Measurements from ENCODE around the gene HNRNPUL2. TPM values are rescaled to one million over a fixed set of nuclear protein-coding genes. Genes with fewer than 3 reads are reported as not detected.
"Not testable (repeated sequence)": the region's sequence is repeated elsewhere in the genome, so short reads cannot be mapped to it uniquely, and the experiment has no call there.

Gene HNRNPUL2
- total RNA-seq, 1 donor from 2014 or later: 35.8 TPM

- no peak for DNase-seq
- ATAC-seq: no peak
- intact Hi-C loops (cut with micrococcal nuclease): no loop called here
These were observed 50.6 kb downstream of the HNRNPUL2 start for GRCh38 chr11:62676698-62677097.

GRCh38 chr11:62675415-62675814 is 51.8 kb downstream of the HNRNPUL2 start:
- DNase-seq; ATAC-seq; intact Hi-C loops (cut with micrococcal nuclease): not testable (repeated sequence)

GRCh38 chr11:62673196-62673525 is 54.1 kb downstream of the HNRNPUL2 start:
- DNase-seq (no peak), ATAC-seq (no peak)
- intact Hi-C loops (cut with micrococcal nuclease): no loop called here

GRCh38 chr11:62671608-62672389 is 55.5 kb downstream of the HNRNPUL2 start, which contains the start of the genes LBHD1 and UQCC3:
Gene LBHD1, minus strand, starts transcription at chr11:62672267. Its CDS starts 2,236 bp downstream, at chr11:62670031.
Gene UQCC3, plus strand, starts transcription at chr11:62671673. Its CDS starts 73 bp downstream, at chr11:62671746.
- peak; percentile 81 for DNase-seq
- intact Hi-C loops (cut with micrococcal nuclease): no loop called here

GRCh38 chr11:62671236-62671607 is 56.0 kb downstream of the HNRNPUL2 start:
- DNase-seq (no peak), ATAC-seq (peak; percentile 38)
- intact Hi-C loops (cut with micrococcal nuclease): no loop called here

More at GRCh38 chr11:62671608-62672389, 55.5 kb downstream of the HNRNPUL2 start, which contains the start of the genes LBHD1 and UQCC3:
- peak; percentile 89 for ATAC-seq

- intact Hi-C loops (cut with micrococcal nuclease): no loop called here
- ATAC-seq: no peak
- DNase-seq: no peak
These were observed 57.7 kb downstream of the HNRNPUL2 start for GRCh38 chr11:62669420-62670161.

GRCh38 chr11:62667460-62667859 is 59.8 kb downstream of the HNRNPUL2 start:
- DNase-seq (no peak), ATAC-seq (no peak)
- intact Hi-C loops (cut with micrococcal nuclease): no loop called here

- no peak for ATAC-seq
- no peak for DNase-seq
- intact Hi-C loops (cut with micrococcal nuclease): no loop called here
These were observed 60.9 kb downstream of the HNRNPUL2 start for GRCh38 chr11:62666259-62666926.

- ATAC-seq (peak; percentile 51), DNase-seq (peak; percentile 69)
- intact Hi-C loops (cut with micrococcal nuclease): no loop called here
These were observed 61.5 kb downstream of the HNRNPUL2 start for GRCh38 chr11:62665599-62666258.

- DNase-seq: peak; percentile 95
- peak; percentile 98 for ATAC-seq
These were observed 62.1 kb downstream of the HNRNPUL2 start, which contains the start of the genes C11orf98 and CSKMT for GRCh38 chr11:62665075-62665598. Gene C11orf98, minus strand, starts transcription at chr11:62665210. Its CDS starts 41 bp downstream, at chr11:62665169. Gene CSKMT, plus strand, starts transcription at chr11:62665312. Its CDS starts 568 bp downstream, at chr11:62665880.

GRCh38 chr11:62664405-62665074 is 62.7 kb downstream of the HNRNPUL2 start:
- intact Hi-C loops (cut with micrococcal nuclease): no loop called here
- ATAC-seq: peak; percentile 36
- DNase-seq: no peak

More at GRCh38 chr11:62665075-62665598, 62.1 kb downstream of the HNRNPUL2 start, which contains the start of the genes C11orf98 and CSKMT:
- intact Hi-C loops (cut with micrococcal nuclease): no loop called here

Other genes starting within 250 kb of the HNRNPUL2 start
- 354 TPM for gene AHNAK, start 180.7 kb downstream of the HNRNPUL2 start, total RNA-seq
- 804 TPM for gene EEF1G, start 153.6 kb downstream of the HNRNPUL2 start, total RNA-seq
- 12.3 TPM for gene TUT1, start 135.9 kb downstream of the HNRNPUL2 start, total RNA-seq
- gene MTA2, start 125.6 kb downstream of the HNRNPUL2 start, total RNA-seq: 33.1 TPM
- gene EML3, start 114.7 kb downstream of the HNRNPUL2 start, total RNA-seq: 12.9 TPM
- 1.7 TPM for gene ROM1, start 114.2 kb downstream of the HNRNPUL2 start, total RNA-seq
- 12.1 TPM for gene B3GAT3, start 105.5 kb downstream of the HNRNPUL2 start, total RNA-seq
- 106 TPM for gene GANAB, start 80.8 kb downstream of the HNRNPUL2 start, total RNA-seq
- gene INTS5, start 74.2 kb downstream of the HNRNPUL2 start, total RNA-seq: 12.0 TPM
- gene C11orf98, start 62.2 kb downstream of the HNRNPUL2 start, total RNA-seq: 27.1 TPM
- 3.1 TPM for gene CSKMT, start 62.1 kb downstream of the HNRNPUL2 start, total RNA-seq
- gene UQCC3, start 55.8 kb downstream of the HNRNPUL2 start, total RNA-seq: 7.7 TPM
- 1.7 TPM for gene LBHD1, start 55.2 kb downstream of the HNRNPUL2 start, total RNA-seq
- gene UBXN1, start 48.4 kb downstream of the HNRNPUL2 start, total RNA-seq: 88.6 TPM
- 3.4 TPM for gene LRRN4CL, start 37.9 kb downstream of the HNRNPUL2 start, total RNA-seq
- gene BSCL2, start 20.0 kb downstream of the HNRNPUL2 start, total RNA-seq: 15.2 TPM
- gene GNG3, start 19.8 kb downstream of the HNRNPUL2 start, total RNA-seq: not detected
- 15.1 TPM for gene TTC9C, start 1.0 kb upstream of the HNRNPUL2 start, total RNA-seq
- gene ZBTB3, start 26.7 kb upstream of the HNRNPUL2 start, total RNA-seq: 10.1 TPM
- 43.5 TPM for gene POLR2G, start 34.1 kb upstream of the HNRNPUL2 start, total RNA-seq
- gene TAF6L, start 43.9 kb upstream of the HNRNPUL2 start, total RNA-seq: 8.8 TPM
- 16.9 TPM for gene TMEM179B, start 59.9 kb upstream of the HNRNPUL2 start, total RNA-seq
- gene TMEM223, start 64.5 kb upstream of the HNRNPUL2 start, total RNA-seq: 21.7 TPM
- gene NXF1, start 78.0 kb upstream of the HNRNPUL2 start, total RNA-seq: 49.6 TPM
- 19.5 TPM for gene STX5, start 104.6 kb upstream of the HNRNPUL2 start, total RNA-seq
- gene TEX54, start 105.4 kb upstream of the HNRNPUL2 start, total RNA-seq: not detected
- gene WDR74, start 112.1 kb upstream of the HNRNPUL2 start, total RNA-seq: 25.8 TPM
- gene SLC3A2, start 153.4 kb upstream of the HNRNPUL2 start, total RNA-seq: 36.4 TPM
- 0.07 TPM for gene CHRM1, start 193.9 kb upstream of the HNRNPUL2 start, total RNA-seq